OCI-LY3 (cell line): ENCODE data around the gene TMEM266.
A peak's percentile ranks its signal among the peaks of the same experiment; 100 is the strongest.

Experiments
- H2AFZ ChIP-seq: fragments of 200-600, 300-600 bp; shearing (Covaris generic); 2 replicates; pipeline ENCODE4 v1.6.0; 2014; ENCODE audit warnings: antibody characterized with exemption, low read depth, low read length
- H3K27ac ChIP-seq: fragments of 200-600, 300-600 bp; sonication (generic); 2 replicates; pipeline ENCODE4 v1.5.1; 2014; ENCODE audit warnings: mild to moderate bottlenecking, low read length, moderate library complexity, mixed read lengths
- H3K27me3 ChIP-seq: fragments of 200-600, 300-600 bp; sonication (generic); 2 replicates; pipeline ENCODE4 v1.6.1; 2014; ENCODE audit warnings: low read depth, low read length, mixed read lengths
- H3K36me3 ChIP-seq: fragments of 200-600, 300-600 bp; sonication (generic); replicated peaks from 2 replicates; pipeline ENCODE3; 2014; ENCODE audit warnings: low read depth, low read length, mixed read lengths
- H3K4me1 ChIP-seq: fragments of 300-600, 200-600 bp; sonication (generic); 2 replicates; pipeline ENCODE4 v1.6.1; 2014; ENCODE audit warnings: low read length, mixed read lengths
- H3K4me2 ChIP-seq: fragments of 200-600, 300-600 bp; sonication (generic); 2 replicates; pipeline ENCODE4 v1.6.1; 2014; ENCODE audit warnings: low read length, mixed read lengths
- H3K4me3 ChIP-seq: fragments of 300-600, 200-600 bp; sonication (generic); 2 replicates; pipeline ENCODE4 v1.5.1; 2014; ENCODE audit warnings: antibody characterized with exemption, mild to moderate bottlenecking, low read length, moderate library complexity
- H3K79me2 ChIP-seq: fragments of 300-600, 200-600 bp; shearing (Covaris generic); 2 replicates; pipeline ENCODE4 v1.6.1; 2014; ENCODE audit warnings: mild to moderate bottlenecking, low read length, mixed read lengths
- H3K9ac ChIP-seq: fragments of 300-600, 200-600 bp; shearing (Covaris generic); 2 replicates; pipeline ENCODE4 v1.6.0; 2014; ENCODE audit warnings: mild to moderate bottlenecking, low read length, moderate library complexity
- H3K9me3 ChIP-seq: fragments of 200-600, 300-600 bp; shearing (Covaris generic); 2 replicates; pipeline ENCODE4 v1.6.1; 2014; ENCODE audit warnings: low read length, mixed read lengths; ENCODE audit not compliant: insufficient read depth
- H4K20me1 ChIP-seq: fragments of 200-600, 300-600 bp; sonication (generic); 2 replicates; pipeline ENCODE4 v1.6.1; 2016; ENCODE audit warnings: low read length, mixed read lengths; ENCODE audit not compliant: insufficient read depth
- CTCF ChIP-seq: fragments of 200-600, 300-600 bp; sonication (generic); IDR thresholded peaks from 2 replicates; pipeline ENCODE4 v1.5.1; 2014; ENCODE audit warnings: antibody characterized with exemption, low read length, low read depth
- EZH2phosphoT487 ChIP-seq: fragments of 200-600 bp; shearing (Covaris generic); IDR thresholded peaks from 2 replicates; pipeline ENCODE4 v1.6.1; 2018; ENCODE audit warnings: antibody characterized with exemption, mixed run types, low read depth

TMEM266 gene

GRCh38 chr15:76061700-76062099 is 1.9 kb downstream of the TMEM266 start:
- TF ChIP-seq CTCF (no peak), EZH2phosphoT487 (no peak)
- H4K20me1 ChIP-seq = no peaks in the 10 kb centered on the region
- peaks cover 52% of the 10 kb centered on the region for H3K4me1 ChIP-seq

GRCh38 chr15:76062286-76062685 is 2.5 kb downstream of the TMEM266 start:
- H2AFZ ChIP-seq = no peak overlapping the region
- no peaks in the 10 kb centered on the region for H4K20me1 ChIP-seq
- H3K4me2 ChIP-seq = peak overlapping the region; percentile 24; the same call in 1 of the 2 replicates
- H3K79me2 ChIP-seq = no peaks in the 10 kb centered on the region
- H3K4me1 ChIP-seq = peaks cover 48% of the 10 kb centered on the region
- H3K36me3 ChIP-seq = no peaks in the 10 kb centered on the region
- H3K9ac ChIP-seq = no peak overlapping the region
- TF ChIP-seq EZH2phosphoT487 = no peak
- TF ChIP-seq CTCF = no peak
- no peaks in the 10 kb centered on the region for H3K9me3 ChIP-seq
- H3K4me3 ChIP-seq = no peak overlapping the region
- no peak overlapping the region for H3K27ac ChIP-seq
- peaks cover 51% of the 10 kb centered on the region for H3K27me3 ChIP-seq

More at GRCh38 chr15:76061700-76062099, 1.9 kb downstream of the TMEM266 start:
- Histone ChIP-seq H3K27ac (no peak overlapping the region), H3K79me2 (no peaks in the 10 kb centered on the region), H3K4me3 (no peak overlapping the region), H3K36me3 (no peaks in the 10 kb centered on the region), H3K9me3 (no peaks in the 10 kb centered on the region), H3K9ac (no peak overlapping the region), H3K4me2 (peak overlapping the region; percentile 74; the same call in 1 of the 2 replicates), H2AFZ (no peak overlapping the region), H3K27me3 (peaks cover 49% of the 10 kb centered on the region)

- Histone ChIP-seq H3K4me2 (no peak overlapping the region), H3K79me2 (no peaks in the 10 kb centered on the region), H3K9me3 (no peaks in the 10 kb centered on the region), H3K4me3 (no peak overlapping the region), H3K36me3 (no peaks in the 10 kb centered on the region), H3K4me1 (peaks cover 34% of the 10 kb centered on the region), H3K9ac (no peak overlapping the region), H4K20me1 (no peaks in the 10 kb centered on the region), H2AFZ (no peak overlapping the region), H3K27me3 (peaks cover 51% of the 10 kb centered on the region), H3K27ac (no peak overlapping the region)
- TF ChIP-seq CTCF (no peak), EZH2phosphoT487 (no peak)
Measured at GRCh38 chr15:76064375-76064774, 4.6 kb downstream of the TMEM266 start.

GRCh38 chr15:76065245-76065644 is 5.5 kb downstream of the TMEM266 start:
- no peak overlapping the region for H2AFZ ChIP-seq
- no peaks in the 10 kb centered on the region for H4K20me1 ChIP-seq
- no peaks in the 10 kb centered on the region for H3K79me2 ChIP-seq
- H3K4me1 ChIP-seq = peaks cover 34% of the 10 kb centered on the region
- H3K4me3 ChIP-seq = no peak overlapping the region
- H3K27me3 ChIP-seq = peaks cover 51% of the 10 kb centered on the region
- H3K9ac ChIP-seq = no peak overlapping the region
- H3K9me3 ChIP-seq = no peaks in the 10 kb centered on the region
- H3K4me2 ChIP-seq = no peak overlapping the region
- TF ChIP-seq CTCF = no peak
- no peak for TF ChIP-seq EZH2phosphoT487
- H3K27ac ChIP-seq = no peak overlapping the region
- no peaks in the 10 kb centered on the region for H3K36me3 ChIP-seq
